IPS DF 4.7 (cell line): ENCODE data around the gene XIRP2.

Source experiments
- DNase-seq: peaks from one replicate; pipeline ENCODE4 v3.0.0-alpha.2; 2013; ENCODE audit warnings: low spot score; ENCODE audit errors: extremely low read depth

The XIRP2 gene

GRCh38 chr2:166926657-166927056 lies 38.4 kb downstream of the XIRP2 start:
- no peak for DNase-seq

DNA sequence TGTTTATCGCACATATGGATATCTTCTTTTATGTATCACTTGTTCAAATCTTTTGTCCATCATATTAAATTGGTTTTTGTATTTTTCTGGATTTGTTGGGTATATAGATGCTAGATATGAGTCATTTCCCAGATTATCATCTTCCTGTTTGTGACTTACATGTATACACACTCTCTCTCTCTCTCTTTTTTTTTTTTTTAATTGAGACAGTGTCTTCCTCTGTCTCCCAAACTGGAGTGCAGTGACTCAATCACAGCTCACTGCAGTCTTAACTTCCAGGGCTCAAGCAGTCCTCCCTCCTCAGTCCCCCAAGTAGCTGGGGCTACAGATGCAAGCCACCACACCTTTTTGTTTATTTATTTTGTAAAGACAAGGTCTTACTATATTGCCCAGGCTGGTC lies 43.8 kb downstream of the XIRP2 start:
- DNase-seq = no peak

DNA sequence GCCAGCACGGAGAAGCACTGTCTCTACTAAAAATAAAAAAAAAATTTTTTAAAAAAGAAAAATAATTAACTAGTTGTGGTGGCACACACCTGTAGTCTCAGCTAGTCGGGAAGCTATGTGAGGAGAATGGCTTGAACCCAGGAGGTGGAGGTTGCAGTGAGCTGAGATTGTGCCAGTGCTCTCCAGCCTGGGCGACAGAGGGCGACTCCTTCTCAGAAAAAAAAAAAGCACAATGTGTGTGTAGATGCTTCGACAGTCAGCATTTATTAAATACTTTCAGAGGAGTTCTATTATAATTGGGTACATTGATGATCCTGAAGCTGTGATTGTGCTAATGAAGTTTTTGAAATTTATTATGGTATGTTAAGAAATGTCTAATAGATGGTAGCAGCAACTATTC lies 46.5 kb downstream of the XIRP2 start:
- no peak for DNase-seq

GRCh38 chr2:166942377-166942776 lies 54.1 kb downstream of the XIRP2 start:
- no peak for DNase-seq

- DNase-seq = no peak
Measured at GRCh38 chr2:166944909-166945308, 56.6 kb downstream of the XIRP2 start.

DNA sequence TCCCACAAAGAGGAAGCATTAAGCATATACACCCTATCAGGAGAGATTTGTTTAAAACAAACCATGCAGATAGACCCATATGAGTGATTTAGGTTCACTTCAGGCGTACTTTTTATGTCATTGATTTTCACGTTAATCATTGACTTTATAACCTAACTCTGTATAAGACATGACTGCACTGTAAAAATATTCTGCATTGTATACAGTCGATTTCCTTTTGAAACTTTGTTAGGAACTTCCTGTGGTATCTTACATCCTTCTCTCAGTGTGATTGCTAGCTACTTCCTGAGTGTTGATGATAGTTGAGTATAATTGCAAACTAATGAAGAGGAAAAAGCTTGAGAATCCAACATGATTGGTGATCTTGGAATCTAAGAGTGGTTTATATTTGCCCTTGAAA lies 69.4 kb downstream of the XIRP2 start:
- no peak for DNase-seq

DNA sequence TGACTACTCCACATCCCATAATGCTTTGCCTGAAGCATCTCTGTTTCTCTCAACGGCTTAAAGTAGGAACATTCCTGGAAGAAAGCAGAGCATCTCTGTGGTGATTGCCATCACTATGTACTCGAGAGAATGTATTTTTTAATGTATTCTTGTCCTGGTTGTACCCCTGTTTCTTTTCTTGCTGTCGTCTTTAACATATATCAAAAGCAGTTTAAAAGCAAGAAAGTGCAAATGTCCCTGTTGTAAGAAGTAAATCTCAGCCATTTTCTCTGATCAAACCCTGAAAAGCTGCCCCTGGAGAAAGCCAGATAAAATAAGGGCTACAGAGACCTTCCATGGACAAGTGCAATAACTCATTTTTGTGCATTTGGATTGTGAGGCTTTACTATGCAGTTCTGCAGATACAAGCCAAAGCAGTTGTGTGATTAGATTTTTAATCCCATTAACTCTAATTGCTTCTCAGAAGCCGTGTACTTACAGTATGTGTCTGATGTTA lies 70.8 kb downstream of the XIRP2 start:
- no peak for DNase-seq

GRCh38 chr2:166959556-166959955 lies 71.3 kb downstream of the XIRP2 start:
- DNase-seq = no peak

DNA sequence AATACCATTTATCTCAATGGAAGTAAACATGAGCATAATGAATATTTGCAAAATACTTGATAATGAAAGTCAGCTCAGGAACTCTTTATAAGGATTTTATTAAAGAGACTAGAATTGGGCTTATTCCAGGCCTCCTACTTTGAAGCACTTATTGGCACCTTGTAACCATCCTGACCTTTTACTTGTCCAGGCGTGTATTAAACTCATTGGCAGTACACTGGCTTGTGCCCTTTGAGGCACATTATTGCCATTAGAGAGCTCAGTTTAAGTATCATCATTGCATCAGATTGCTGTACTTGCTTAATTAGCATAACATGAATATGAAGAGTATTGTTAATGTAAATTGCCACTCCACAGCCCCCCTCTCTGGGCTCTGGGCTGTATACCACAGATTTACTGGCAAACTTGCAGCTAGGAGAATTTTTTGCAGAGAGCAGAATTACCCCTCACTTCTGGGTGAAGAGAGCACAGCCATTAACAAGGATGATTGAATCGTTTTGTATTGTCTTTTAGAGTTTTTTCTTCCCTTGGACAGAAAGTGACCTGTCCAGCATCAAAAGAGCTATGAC lies 72.5 kb downstream of the XIRP2 start:
- DNase-seq = no peak

DNA sequence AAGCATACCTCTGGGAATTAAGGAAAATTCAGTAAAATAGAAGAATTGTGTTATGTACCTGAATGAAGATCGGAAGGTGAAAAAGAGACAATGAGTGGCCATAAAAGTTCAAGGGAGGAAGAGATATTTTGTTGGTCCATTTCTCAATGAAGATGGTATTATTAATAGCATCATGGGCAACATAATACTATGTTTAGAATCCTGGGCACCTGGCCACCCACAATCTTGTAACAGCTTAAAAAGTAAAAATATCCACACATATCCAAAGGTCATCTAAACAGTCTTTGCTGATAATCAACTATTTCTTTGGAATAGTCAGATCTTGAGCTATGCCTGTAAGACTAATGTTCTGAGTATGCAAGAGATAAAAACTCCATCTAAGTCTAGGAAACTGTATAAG lies 73.7 kb downstream of the XIRP2 start:
- DNase-seq = no peak

GRCh38 chr2:166969486-166969885 lies 81.2 kb downstream of the XIRP2 start:
- DNase-seq = no peak

GRCh38 chr2:166972002-166972401 lies 83.7 kb downstream of the XIRP2 start:
- no peak for DNase-seq

DNA sequence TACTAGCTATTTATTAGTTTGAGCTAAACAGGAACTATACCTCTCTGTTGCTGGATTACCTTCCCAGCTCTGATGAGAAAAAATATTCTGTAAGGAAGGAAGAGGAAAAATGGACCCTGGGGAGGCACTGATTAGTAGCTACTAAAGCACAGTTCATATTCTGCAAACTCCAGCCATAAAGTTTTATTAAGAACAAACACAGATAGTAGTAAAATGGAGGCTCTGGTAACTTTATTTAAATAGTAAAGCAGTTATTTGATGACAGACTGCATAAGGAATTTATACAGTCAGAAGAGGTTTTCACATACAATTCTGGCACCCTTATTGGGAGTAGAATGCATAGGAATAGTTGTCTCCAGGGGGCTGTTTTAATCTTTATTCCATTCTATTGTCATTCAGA lies 84.1 kb downstream of the XIRP2 start:
- DNase-seq = no peak

DNA sequence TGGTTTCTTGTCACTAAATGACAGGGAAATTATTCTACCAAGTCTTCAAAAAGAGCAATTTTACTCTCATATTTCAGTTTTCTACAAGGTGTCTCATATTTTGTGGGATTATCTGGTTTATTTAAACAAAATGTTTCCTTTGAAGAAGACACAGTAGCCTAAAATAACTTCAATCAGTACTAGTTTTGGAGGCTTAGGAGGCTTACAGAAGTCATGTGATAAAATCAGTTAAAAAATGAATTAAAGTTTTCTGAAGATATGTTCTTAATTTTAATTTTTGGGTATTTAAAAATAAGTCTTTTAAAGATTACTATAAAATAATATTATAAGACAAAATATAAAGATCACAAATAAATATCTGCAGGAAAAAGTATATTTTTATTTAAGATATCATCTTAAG lies 95.9 kb downstream of the XIRP2 start:
- DNase-seq = no peak

DNA sequence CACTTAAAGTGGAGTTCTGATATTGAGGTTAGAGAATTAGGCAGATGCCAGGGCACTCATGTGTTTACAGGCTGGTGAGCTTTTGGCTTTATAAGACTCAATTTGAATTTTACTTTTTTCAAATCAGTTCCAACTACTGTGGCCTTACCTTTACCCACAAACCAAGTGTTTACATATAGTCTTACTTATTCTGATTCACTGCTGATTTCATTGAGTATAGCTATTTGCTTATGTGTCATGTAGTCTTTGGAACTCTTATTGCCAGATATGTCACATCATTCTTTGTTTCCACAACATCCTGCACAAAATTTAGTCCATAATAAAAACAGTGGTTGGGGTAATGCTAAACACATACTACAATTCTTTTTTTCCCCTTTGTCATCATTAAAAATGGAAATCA lies 96.5 kb downstream of the XIRP2 start:
- DNase-seq = no peak

GRCh38 chr2:166994588-166995336 lies 106.5 kb downstream of the XIRP2 start:
- DNase-seq = no peak

DNA sequence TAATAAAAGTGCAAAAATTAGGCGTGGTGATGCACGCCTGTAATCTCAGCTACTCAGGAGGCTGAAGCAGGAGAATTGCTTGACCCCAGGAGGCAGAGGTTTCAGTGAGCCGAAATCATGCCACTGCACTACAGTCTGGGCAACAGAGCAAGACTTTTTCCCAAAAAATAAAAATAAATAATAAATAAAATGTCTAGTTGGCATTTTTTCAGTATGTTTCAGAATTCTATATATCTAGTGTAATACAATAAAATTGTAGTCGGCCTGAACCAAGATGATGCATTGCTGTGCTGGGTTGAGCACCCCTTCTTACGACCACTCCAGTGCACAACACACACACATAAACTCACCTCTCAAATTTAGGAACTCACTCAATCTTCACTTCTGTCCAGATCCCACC lies 108.2 kb downstream of the XIRP2 start:
- no peak for DNase-seq

- DNase-seq = no peak
Measured at GRCh38 chr2:167001165-167001564, 112.9 kb downstream of the XIRP2 start.

DNA sequence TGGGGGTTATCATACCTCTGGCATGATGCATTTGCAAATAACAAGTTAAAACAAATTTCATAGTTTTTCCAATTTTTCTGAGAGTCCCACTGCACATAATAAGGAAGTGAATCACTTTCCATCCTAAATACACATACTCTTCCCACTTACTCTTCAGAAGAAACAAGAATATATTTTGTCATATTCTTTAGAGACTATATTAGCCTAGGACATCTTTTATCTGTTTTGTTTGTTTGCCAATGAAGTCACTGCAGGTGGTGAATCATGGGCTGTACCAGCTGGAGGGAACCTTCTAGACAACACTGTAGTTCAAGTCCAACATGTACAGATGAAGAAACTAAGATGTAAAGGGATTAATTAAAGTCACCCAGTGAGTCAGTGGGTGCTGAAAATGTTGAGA lies 116.8 kb downstream of the XIRP2 start:
- DNase-seq = no peak

GRCh38 chr2:167013227-167013626 lies 124.9 kb downstream of the XIRP2 start:
- DNase-seq = no peak

GRCh38 chr2:167015806-167016205 lies 127.5 kb downstream of the XIRP2 start:
- DNase-seq = no peak

- DNase-seq = no peak
Measured at GRCh38 chr2:167017021-167017420, 128.7 kb downstream of the XIRP2 start.

- DNase-seq = no peak
Measured at GRCh38 chr2:167018590-167018989, 130.3 kb downstream of the XIRP2 start.
